GM19463 (cell line): ENCODE data around the gene SLC35F1.
"Not testable (repeated sequence)": the region's sequence is repeated elsewhere in the genome, so short reads cannot be mapped to it uniquely, and the experiment has no call there.

Experiments used
- ATAC-seq: cut with Tn5 transposase; IDR thresholded peaks from one replicate; pipeline ENCODE4 v1.9.1; 2021; ENCODE audit warnings: mild to moderate bottlenecking, moderate library complexity; ENCODE audit not compliant: unreplicated experiment

The SLC35F1 gene

DNA sequence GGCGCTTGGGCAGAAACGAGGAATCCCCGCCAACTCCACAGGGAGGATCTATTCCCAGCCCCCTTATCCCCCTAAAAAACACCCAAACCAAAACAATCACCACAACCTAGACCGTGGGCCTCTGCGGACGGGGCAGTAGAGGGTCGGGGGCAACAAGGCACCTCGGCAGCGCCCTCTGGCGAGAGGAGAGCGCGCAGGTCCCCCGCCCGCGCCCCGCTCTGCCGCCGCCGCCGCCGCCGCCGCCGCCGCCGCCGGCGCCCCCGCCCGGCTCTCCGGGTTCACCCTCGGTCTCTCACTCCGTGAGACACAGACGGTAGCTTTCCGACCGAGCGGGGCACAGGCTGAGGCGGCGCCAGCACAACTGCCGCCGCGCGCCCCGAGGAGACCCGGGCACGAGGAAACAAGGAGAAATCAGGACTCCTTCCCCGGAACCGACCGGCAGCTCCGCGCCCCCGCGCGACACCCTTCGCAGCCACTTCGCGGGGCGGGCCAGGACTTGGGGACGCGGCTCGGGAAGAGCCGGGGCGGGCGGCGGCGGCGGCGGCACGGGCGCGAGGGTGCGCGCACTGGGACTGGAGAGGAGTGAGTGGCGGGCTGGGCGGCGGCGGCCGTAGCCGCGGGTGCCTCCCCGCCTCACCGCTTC is at the start of gene SLC35F1:
TSS of gene SLC35F1 (plus strand) at position 307 of the 643 bp plus-strand sequence.
- peak; percentile 60 for ATAC-seq

- not testable (repeated sequence) for ATAC-seq
These were observed 48.5 kb upstream of the SLC35F1 start for GRCh38 chr6:117858601-117859000.

DNA sequence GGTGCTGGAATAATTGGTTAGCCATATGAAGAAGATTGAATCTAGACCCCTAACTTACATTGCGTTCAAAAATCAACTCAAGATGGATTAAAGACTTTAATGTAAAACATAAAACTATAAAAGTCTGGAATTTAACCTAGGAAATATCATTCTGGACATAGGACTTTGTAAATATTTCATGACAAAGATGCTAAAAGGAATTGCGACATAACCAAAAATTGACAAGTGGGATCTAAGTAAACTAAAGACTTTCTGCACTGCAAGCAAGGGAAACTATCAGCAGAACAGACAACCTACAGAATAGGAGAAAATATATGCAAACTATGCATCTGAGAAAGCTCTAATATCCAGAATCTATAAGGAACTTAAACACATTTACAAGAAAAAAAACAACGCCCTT is 45.5 kb upstream of the SLC35F1 start:
- no peak for ATAC-seq

DNA sequence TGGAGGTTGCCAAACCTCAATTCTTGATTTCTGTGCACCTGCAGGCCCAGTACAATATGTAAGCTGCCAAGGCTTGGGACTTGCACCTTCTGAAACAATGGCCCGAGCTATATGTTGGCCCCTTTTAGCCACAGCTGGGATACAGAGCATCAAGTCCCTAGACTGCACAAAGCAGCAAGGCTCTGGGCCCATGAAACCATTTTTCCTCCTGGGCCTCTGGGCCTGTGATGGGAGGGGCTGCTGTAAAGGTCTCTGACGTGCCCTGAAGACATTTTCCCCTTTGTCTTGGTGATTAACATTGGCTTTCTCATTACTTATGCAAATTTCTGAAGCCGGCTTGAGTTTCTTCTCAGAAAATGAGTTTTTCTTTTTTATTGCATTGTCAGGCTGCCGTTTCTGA is 40.5 kb upstream of the SLC35F1 start:
- ATAC-seq: no peak

DNA sequence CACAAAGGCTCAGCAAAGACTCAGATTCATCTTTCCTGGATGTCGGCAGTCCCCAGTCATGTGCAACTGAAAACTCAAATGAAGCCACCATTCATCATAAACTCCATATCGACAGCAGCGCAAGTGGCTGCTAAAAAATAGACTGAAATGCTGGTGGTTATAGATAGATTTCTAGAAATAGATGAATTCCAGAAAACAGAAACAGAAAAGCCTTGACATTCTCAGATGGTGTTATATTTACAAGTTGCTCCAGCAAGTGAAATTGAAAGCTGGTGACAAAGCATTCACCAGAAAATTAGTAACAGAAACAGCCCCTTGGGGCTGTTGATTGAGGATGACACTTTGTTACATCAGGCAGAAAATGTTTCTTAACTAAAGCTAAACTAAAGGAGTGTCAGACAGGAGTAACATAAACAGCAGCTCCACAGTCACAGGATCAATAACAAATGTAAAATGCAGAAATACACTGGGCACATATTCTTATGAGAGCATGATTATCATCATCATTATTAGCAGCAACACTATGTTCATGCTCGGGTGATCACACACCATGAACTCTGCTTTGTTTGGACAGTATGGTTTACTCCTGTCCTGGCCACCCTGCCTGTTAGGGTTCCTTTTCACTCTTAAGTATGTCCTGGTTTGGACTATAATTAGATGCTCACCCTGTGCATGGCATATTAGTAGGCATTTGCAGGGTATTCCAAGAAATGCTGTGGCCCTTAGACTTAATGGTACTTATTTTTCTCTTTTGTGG is 36.4 kb upstream of the SLC35F1 start:
- ATAC-seq: peak; percentile 86

- ATAC-seq: no peak
These were observed 26.2 kb upstream of the SLC35F1 start for GRCh38 chr6:117880824-117881223.

DNA sequence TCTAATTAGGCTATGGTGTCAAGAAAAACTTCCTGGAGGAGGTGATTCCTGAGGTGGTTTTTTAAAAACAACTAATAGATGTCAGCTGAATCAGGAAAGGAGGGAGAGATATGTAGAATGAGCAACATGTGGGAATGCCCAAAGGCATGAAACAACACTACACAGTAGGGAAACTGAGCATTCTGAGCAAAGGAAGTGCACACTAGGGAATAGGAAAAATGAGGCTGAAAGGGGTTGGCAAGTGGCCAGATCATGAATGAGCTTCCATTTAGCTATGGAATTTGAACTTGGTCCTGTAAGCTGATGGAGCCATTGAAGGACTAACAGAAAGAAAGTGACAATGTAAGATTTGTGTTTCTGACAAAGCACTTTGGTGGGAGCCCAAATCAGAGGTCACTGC is 16.9 kb upstream of the SLC35F1 start:
- ATAC-seq: no peak

GRCh38 chr6:117906507-117906957 is 532 bp upstream of the SLC35F1 start:
- peak; percentile 35 for ATAC-seq

- peak; percentile 21 for ATAC-seq
These were observed 659 bp downstream of the SLC35F1 start for GRCh38 chr6:117907601-117908245.

- no peak for ATAC-seq
These were observed 1.4 kb downstream of the SLC35F1 start for GRCh38 chr6:117908246-117909068.

- no peak for ATAC-seq
These were observed 2.6 kb downstream of the SLC35F1 start for GRCh38 chr6:117909638-117910037.

DNA sequence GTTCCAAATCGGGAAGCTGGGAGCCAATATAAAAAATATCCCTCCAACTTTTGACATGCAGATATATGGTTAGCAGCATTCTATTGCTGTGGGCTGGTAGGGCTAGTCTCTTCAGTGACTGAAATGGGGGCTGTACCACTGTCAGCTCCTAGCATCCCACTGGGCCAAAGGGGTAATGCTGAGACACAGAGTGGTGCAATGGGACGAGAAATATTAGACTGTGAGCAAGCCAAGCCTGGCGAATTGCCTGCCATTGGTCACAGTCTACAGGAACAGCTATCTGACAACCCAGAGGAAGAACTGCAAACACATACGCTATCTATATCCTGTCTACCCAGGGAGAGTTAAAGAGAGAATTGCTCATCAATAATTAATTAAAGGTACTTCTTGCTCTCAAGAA is 3.5 kb downstream of the SLC35F1 start:
- ATAC-seq: no peak

GRCh38 chr6:117911150-117911549 is 4.1 kb downstream of the SLC35F1 start:
- ATAC-seq: no peak

DNA sequence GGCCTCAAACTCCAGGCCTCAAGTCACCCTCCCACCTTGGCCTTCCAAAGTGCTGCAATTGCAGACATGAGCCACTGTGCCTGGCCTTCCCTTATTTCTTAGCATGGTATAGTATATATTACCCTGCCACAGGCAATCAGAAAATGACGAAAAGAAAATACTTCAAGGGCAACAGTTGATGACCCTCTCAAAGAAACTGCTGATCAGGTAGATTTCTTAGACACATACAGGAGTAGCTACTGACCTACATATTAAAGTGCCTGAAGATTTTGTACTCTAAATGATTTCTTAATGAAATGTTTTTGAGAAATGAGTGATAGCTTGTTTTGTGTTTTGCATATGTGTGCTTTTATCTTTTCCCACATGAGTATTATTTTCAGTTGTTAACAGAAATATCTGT is 4.6 kb downstream of the SLC35F1 start:
- no peak for ATAC-seq

- no peak for ATAC-seq
These were observed 8.8 kb downstream of the SLC35F1 start for GRCh38 chr6:117915846-117916245.

GRCh38 chr6:117916483-117916882 is 9.4 kb downstream of the SLC35F1 start:
- no peak for ATAC-seq

GRCh38 chr6:117917176-117917575 is 10.1 kb downstream of the SLC35F1 start:
- ATAC-seq: no peak

GRCh38 chr6:117918454-117918853 is 11.4 kb downstream of the SLC35F1 start:
- no peak for ATAC-seq

- no peak for ATAC-seq
These were observed 12.2 kb downstream of the SLC35F1 start for GRCh38 chr6:117919275-117919674.

- no peak for ATAC-seq
These were observed 13.0 kb downstream of the SLC35F1 start for GRCh38 chr6:117919775-117920729.
